GM12878 (cell line): ENCODE data around the gene LIPM. TPM values are rescaled to one million over a fixed set of nuclear protein-coding genes. Genes with fewer than 3 reads are reported as not detected.

Experiments
- CBFB ChIP-seq: IDR thresholded peaks from 2 replicates; pipeline ENCODE4 v1.6.1; 2016; ENCODE audit warnings: antibody characterized with exemption, low read depth
- CHD2 ChIP-seq: IDR thresholded peaks from 2 replicates; pipeline ENCODE4 v1.6.1; 2011; ENCODE audit warnings: low read depth, low read length, improper control_type of control experiment, borderline replicate concordance
- CREM ChIP-seq: IDR thresholded peaks from 2 replicates; pipeline ENCODE4 v1.6.1; 2014; ENCODE audit warnings: antibody characterized with exemption, low read depth
- DPF2 ChIP-seq: fragments of 450-650 bp; IDR thresholded peaks from 2 replicates; pipeline ENCODE4 v1.6.1; 2017; ENCODE audit warnings: mild to moderate bottlenecking
- SMAD5 ChIP-seq: IDR thresholded peaks from 2 replicates; pipeline ENCODE4 v1.6.1; 2016; ENCODE audit warnings: antibody characterized with exemption, low read depth
- ZBTB40 ChIP-seq: fragments of 450-650 bp; IDR thresholded peaks from 2 replicates; pipeline ENCODE4 v1.6.1; 2016; ENCODE audit warnings: mild to moderate bottlenecking, moderate library complexity, borderline replicate concordance
- ZNF687 ChIP-seq: fragments of 450-650 bp; IDR thresholded peaks from 2 replicates; pipeline ENCODE4 v1.6.1; 2017; ENCODE audit warnings: mild to moderate bottlenecking, moderate library complexity
- polyA plus RNA-seq, 11 experiments: library from polyadenylated mRNA; depleted of rRNA in 4 of 11; unstranded in 6 of 11; stranded (reverse) in 5 of 11; fragments of >200 nt; fragmentation: Nextera tagmentation in 4 of 11; fragmentation: Illumina TruSeq in 1 of 11; extraction: Ambion mirVana in 4 of 11; extraction: Trizol in 1 of 11; gene quantifications; 1 replicate in 1 of 11; 2 replicates in 10 of 11; pipeline versions ENCODE4 v1.2.1 to v1.2.3, GENCODE V29; 2011 to 2016; ENCODE audit warnings: inconsistent platforms in 2 of 11, missing spikeins in 2 of 11, low read depth in 1 of 11
- total RNA-seq, 4 experiments: library from RNA; depleted of rRNA in 3 of 4; stranded (reverse); fragments of >200 nt in 3 of 4; fragmentation: Illumina TruSeq in 1 of 4; extraction: Trizol in 1 of 4; gene quantifications; 2 replicates each; pipeline versions ENCODE4 v1.2.1 to v1.2.3, GENCODE V29; 2013 to 2021

The LIPM gene
- total and polyA plus RNA-seq, 10 of the 15 experiments (the other 5 are each of a cell fraction or from before 2014, with no cell fraction given) = not detected

GRCh38 chr10:88840104-88840503 is 37.6 kb downstream of the LIPM start (continued):
- TF ChIP-seq ZBTB40 (no peak), CHD2 (no peak), SMAD5 (no peak), CBFB (no peak), DPF2 (no peak), ZNF687 (no peak), CREM (no peak)
